ENCODE data around the gene CLDN18.

Gene CLDN18

DNA sequence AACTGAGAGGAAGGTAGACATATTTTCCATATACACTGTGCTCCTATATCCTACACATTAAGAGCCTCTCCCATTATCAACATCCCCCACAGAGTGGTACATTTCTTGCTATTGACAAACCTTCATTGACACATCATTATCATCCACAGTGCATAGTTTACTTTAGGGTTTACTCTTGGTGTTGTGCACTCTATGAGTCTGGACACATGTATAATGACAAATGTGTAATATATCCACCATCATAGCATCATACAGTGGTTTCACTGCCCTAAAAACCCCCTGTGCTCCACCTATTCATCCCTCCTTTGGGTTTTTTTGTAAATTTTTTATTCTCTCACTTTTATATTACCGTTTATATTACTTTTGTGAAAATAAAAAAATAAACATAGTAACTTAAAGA lies 22.2 kb upstream of the CLDN18 start:
- TF ChIP-seq, protein P1, sequence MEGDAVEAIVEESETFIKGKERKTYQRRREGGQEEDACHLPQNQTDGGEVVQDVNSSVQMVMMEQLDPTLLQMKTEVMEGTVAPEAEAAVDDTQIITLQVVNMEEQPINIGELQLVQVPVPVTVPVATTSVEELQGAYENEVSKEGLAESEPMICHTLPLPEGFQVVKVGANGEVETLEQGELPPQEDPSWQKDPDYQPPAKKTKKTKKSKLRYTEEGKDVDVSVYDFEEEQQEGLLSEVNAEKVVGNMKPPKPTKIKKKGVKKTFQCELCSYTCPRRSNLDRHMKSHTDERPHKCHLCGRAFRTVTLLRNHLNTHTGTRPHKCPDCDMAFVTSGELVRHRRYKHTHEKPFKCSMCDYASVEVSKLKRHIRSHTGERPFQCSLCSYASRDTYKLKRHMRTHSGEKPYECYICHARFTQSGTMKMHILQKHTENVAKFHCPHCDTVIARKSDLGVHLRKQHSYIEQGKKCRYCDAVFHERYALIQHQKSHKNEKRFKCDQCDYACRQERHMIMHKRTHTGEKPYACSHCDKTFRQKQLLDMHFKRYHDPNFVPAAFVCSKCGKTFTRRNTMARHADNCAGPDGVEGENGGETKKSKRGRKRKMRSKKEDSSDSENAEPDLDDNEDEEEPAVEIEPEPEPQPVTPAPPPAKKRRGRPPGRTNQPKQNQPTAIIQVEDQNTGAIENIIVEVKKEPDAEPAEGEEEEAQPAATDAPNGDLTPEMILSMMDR (IDR thresholded peaks at IDR 0.05; ENCODE audit: control insufficient read depth, extremely low read depth, insufficient read depth) = no peak
- H3K4me3 ChIP-seq (ENCODE audit: low read depth, low read length) = no peak overlapping the region
- DNase-seq (ENCODE audit: low read depth) = no peak

DNA sequence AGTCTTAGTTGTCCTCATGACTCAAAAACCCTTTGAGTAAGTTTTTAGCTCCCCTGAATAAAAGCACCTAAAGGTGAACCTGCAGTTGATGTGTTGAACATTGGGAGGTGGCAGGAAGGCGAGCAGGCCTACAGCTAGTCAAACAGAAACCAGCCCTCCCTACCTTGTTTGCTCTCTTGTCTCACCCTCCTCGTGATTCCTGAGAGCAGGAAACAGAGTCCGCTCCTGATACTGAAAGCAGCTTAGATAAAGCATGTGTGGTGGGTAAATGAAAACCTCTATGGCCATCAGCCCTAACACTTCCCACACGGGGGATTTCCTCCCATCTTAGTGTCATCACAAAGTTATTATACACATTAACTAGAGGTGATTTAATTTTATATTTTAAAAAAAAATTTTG lies 21.8 kb upstream of the CLDN18 start:
- peak; percentile 11 for DNase-seq (ENCODE audit: low read depth)
- TF ChIP-seq, protein P1 (IDR thresholded peaks at IDR 0.05; ENCODE audit: control insufficient read depth, extremely low read depth, insufficient read depth) = no peak
- H3K4me3 ChIP-seq (ENCODE audit: low read depth, low read length) = no peak overlapping the region

DNA sequence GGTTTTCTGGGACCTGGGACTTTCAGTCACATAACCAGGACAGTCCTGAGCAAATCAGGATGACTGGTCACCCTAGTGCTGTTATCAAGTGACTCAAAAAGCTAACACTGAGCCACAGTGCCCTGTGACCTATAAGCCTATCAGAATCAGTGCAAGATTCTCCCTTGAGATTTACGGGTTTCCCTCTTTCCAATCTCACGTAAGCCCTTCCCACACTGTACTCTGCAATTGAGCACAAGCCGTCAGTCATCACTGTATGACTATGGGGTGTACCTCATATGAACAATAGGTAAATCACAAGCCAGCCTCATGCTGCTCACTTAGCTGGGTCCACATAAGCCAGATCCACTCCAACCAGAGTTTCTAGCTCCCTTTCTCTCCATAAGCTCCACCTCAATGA lies 21.0 kb upstream of the CLDN18 start:
- no peak for DNase-seq (ENCODE audit: low read depth)
- H3K4me3 ChIP-seq (ENCODE audit: low read depth, low read length) = no peak overlapping the region
- TF ChIP-seq, protein P1 (IDR thresholded peaks at IDR 0.05; ENCODE audit: control insufficient read depth, extremely low read depth, insufficient read depth) = no peak

DNA sequence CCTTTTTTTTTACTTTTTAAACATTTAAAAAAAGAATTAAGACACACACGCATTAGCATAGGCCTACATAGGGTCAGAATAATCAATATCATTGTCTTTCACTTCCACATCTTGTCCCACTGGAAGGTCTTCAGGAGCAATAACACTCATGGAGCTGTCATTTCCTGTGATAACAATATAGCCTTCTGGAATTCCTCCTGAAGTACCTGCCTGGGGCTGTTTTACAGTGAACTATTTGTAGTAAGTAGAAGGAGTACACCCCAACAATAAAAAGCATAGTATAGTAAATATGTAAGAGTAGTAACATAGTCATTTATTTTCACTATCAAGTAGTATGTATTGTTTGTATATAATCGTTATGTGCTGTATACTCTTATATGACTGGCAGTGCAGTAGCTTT lies 19.5 kb upstream of the CLDN18 start:
- DNase-seq (ENCODE audit: low read depth) = no peak
- no peak overlapping the region for H3K4me3 ChIP-seq (ENCODE audit: low read depth, low read length)
- TF ChIP-seq, protein P1 (IDR thresholded peaks at IDR 0.05; ENCODE audit: control insufficient read depth, extremely low read depth, insufficient read depth) = no peak

DNA sequence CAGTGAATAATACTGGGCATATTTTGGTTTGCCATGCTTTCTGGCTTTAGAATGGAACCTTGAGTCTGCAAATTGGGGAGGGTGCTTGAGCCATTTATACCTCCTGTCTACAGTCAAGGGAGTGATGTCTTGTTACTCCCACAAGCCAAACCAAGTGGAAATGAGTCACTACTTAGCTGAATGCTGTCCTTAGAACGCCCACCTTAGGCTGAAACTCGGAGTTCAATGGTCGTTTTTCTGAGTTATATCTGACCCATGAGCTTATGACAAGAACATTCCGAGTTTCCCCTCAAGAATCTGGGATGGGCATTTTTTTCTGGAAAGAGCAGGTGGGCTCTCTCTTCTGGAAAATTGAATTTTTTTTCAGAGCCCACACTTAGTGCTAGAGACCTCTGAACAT lies 17.4 kb upstream of the CLDN18 start:
- DNase-seq (ENCODE audit: low read depth) = no peak
- TF ChIP-seq, protein P1 (IDR thresholded peaks at IDR 0.05; ENCODE audit: control insufficient read depth, extremely low read depth, insufficient read depth) = no peak
- no peak overlapping the region for H3K4me3 ChIP-seq (ENCODE audit: low read depth, low read length)

DNA sequence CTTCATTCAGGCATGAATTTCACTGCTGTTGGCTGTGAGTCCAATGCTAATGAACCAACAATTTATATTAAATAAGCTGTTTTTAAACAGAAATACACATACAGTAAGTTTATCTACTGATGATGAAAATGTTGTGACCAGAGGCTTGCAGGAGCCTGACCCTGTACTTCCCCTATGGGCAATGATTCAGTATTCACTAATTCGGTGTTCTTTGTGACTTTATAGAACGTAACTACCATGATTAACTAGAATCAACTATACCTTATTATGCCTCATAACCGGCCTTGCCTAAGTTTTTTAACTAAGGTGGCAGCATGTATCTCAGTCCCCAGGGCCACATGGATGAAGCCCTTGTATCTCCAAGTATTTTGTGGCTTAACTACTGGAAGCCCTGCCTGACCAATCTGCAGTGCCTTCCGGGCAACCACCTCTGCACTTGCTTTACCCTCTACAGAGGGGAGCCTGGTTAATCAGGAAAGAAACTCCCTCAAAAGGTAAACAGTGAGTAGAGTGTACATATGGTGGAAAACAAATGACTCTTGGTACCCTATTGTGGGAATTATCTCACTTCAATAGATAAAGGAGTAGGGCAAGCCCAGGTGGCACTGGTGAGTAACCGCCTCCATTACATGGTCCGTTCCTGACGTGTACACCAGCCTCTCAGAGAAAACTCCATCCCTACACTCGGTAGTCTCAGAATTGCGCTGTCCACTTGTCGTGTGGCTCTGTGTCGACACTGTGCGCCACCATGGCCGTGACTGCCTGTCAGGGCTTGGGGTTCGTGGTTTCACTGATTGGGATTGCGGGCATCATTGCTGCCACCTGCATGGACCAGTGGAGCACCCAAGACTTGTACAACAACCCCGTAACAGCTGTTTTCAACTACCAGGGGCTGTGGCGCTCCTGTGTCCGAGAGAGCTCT lies 11.6 kb upstream of the CLDN18 start:
- no peak for DNase-seq (ENCODE audit: low read depth)
- TF ChIP-seq, protein P1 (IDR thresholded peaks at IDR 0.05; ENCODE audit: control insufficient read depth, extremely low read depth, insufficient read depth) = no peak
- no peak overlapping the region for H3K4me3 ChIP-seq (ENCODE audit: low read depth, low read length)

DNA sequence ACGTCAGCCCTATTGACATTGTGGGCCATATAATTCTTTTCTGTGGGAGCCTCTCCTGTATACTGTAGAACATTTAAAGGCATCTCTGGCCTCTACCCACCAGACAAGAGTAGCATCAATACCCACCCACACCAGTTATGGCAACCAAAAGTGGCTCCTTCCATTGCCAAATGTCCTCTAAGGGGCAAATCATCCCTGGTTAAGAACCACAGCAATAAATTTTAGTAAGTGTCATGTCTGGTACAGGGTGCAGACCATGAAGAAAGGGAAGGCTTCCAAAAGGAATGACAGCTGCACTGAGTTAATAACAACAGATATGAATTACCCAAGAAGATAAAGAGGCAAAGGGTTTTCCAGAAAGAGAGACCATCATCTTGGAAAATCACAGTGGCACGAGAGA lies 6.9 kb upstream of the CLDN18 start:
- TF ChIP-seq, protein P1 (IDR thresholded peaks at IDR 0.05; ENCODE audit: control insufficient read depth, extremely low read depth, insufficient read depth) = no peak
- no peak for DNase-seq (ENCODE audit: low read depth)
- H3K4me3 ChIP-seq (ENCODE audit: low read depth, low read length) = no peak overlapping the region

Measured in LNCaP clone FGC (cell line).